ENCODE results near the gene S100A13.

S100A13 gene

GRCh38 chr1:153626477-153626903 is 815 bp downstream of the S100A13 start:
- DNase-seq (ENCODE audit: low read depth), result no peak

- DNase-seq (ENCODE audit: low read depth), result no peak
These were observed 2.2 kb downstream of the S100A13 start for GRCh38 chr1:153624965-153625611.

- no peak for DNase-seq (ENCODE audit: low read depth)
These were observed 4.2 kb downstream of the S100A13 start for GRCh38 chr1:153623101-153623500.

GRCh38 chr1:153619171-153619570 is 8.1 kb downstream of the S100A13 start:
- DNase-seq (ENCODE audit: low read depth), result no peak

GRCh38 chr1:153617663-153618062 is 9.6 kb downstream of the S100A13 start:
- DNase-seq (ENCODE audit: low read depth), result no peak

- DNase-seq (ENCODE audit: low read depth), result no peak
These were observed 10.4 kb downstream of the S100A13 start for GRCh38 chr1:153616917-153617311.

- no peak for DNase-seq (ENCODE audit: low read depth)
These were observed 11.0 kb downstream of the S100A13 start, which contains the start of gene S100A14 for GRCh38 chr1:153616144-153616916. S100A14 (minus strand) TSS chr1:153616325; CDS start chr1:153615858, 467 bp downstream.

- no peak for DNase-seq (ENCODE audit: low read depth)
These were observed 11.9 kb downstream of the S100A13 start for GRCh38 chr1:153615406-153615805.

GRCh38 chr1:153614906-153615305 is 12.4 kb downstream of the S100A13 start:
- DNase-seq (ENCODE audit: low read depth), result no peak

GRCh38 chr1:153614189-153614900 is 13.0 kb downstream of the S100A13 start:
- no peak for DNase-seq (ENCODE audit: low read depth)

GRCh38 chr1:153613406-153613805 is 13.9 kb downstream of the S100A13 start:
- no peak for DNase-seq (ENCODE audit: low read depth)

- no peak for DNase-seq (ENCODE audit: low read depth)
These were observed 14.5 kb downstream of the S100A13 start, which contains the start of gene S100A16 for GRCh38 chr1:153612755-153613331. S100A16 (minus strand) TSS chr1:153613137; CDS start chr1:153608151, 4,986 bp downstream.

- DNase-seq (ENCODE audit: low read depth), result no peak
These were observed 15.1 kb downstream of the S100A13 start for GRCh38 chr1:153612111-153612754.

- no peak for DNase-seq (ENCODE audit: low read depth)
These were observed 15.9 kb downstream of the S100A13 start for GRCh38 chr1:153611356-153611755.

- DNase-seq (ENCODE audit: low read depth), result no peak
These were observed 16.4 kb downstream of the S100A13 start for GRCh38 chr1:153610811-153611301.

GRCh38 chr1:153610334-153610733 is 17.0 kb downstream of the S100A13 start:
- no peak for DNase-seq (ENCODE audit: low read depth)

GRCh38 chr1:153609585-153609907 is 17.8 kb downstream of the S100A13 start:
- DNase-seq (ENCODE audit: low read depth), result no peak

GRCh38 chr1:153608742-153609584 is 18.3 kb downstream of the S100A13 start:
- no peak for DNase-seq (ENCODE audit: low read depth)

- no peak for DNase-seq (ENCODE audit: low read depth)
These were observed 19.1 kb downstream of the S100A13 start for GRCh38 chr1:153608089-153608682.

GRCh38 chr1:153607381-153607780 is 19.9 kb downstream of the S100A13 start:
- DNase-seq (ENCODE audit: low read depth), result no peak

All from stimulated activated CD4-positive, alpha-beta T cell treated with anti-CD3 and anti-CD28 coated beads, Interleukin-2, amount 100 ng/mL, for 4 hours (primary cell).